ENCODE measurements around the gene ADGRF4. TPM values are rescaled to one million over a fixed set of nuclear protein-coding genes. Genes with fewer than 3 reads are reported as not detected.

ADGRF4 gene
- total and polyA plus RNA-seq, 4 donors: 0.10 to 0.48 (median 0.22) TPM

DNA sequence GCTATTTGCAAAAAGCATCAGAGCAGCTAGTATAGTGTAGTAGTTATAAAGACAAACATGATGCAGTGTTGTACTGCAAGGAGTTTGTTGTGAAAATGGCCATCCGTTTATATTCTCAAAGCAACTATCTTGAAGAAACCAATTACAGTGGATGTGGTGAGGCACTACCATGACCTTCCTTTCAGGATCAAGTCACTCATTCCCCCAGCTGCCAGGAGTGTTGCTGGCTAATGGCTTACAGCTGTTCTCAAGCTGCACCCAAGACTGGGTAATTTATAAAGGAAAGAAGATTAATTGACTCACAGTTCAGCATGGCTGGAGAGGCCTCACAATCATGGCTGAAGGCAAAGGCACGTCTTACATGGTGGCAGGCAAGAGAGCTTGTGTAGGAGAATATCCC is 29.0 kb downstream of the ADGRF4 start:
- no peak overlapping the region for H3K27ac ChIP-seq (ENCODE audit: low read depth in 1 of 2, low read length in 1 of 2)
- H3K4me3 ChIP-seq: no peak overlapping the region
- TF ChIP-seq, protein P1, sequence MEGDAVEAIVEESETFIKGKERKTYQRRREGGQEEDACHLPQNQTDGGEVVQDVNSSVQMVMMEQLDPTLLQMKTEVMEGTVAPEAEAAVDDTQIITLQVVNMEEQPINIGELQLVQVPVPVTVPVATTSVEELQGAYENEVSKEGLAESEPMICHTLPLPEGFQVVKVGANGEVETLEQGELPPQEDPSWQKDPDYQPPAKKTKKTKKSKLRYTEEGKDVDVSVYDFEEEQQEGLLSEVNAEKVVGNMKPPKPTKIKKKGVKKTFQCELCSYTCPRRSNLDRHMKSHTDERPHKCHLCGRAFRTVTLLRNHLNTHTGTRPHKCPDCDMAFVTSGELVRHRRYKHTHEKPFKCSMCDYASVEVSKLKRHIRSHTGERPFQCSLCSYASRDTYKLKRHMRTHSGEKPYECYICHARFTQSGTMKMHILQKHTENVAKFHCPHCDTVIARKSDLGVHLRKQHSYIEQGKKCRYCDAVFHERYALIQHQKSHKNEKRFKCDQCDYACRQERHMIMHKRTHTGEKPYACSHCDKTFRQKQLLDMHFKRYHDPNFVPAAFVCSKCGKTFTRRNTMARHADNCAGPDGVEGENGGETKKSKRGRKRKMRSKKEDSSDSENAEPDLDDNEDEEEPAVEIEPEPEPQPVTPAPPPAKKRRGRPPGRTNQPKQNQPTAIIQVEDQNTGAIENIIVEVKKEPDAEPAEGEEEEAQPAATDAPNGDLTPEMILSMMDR (IDR thresholded peaks at IDR 0.05; ENCODE audit: control extremely low read depth, extremely low read depth): no peak
- no peaks in the 10 kb centered on the region for H3K4me1 ChIP-seq (ENCODE audit: control insufficient read depth in 5 of 5, insufficient read depth in 5 of 5, low read length in 5 of 5)
- 53 to 61% methylated on average over 2 of the region's 2 CpGs for WGBS, 2 donors
- no peaks in the 10 kb centered on the region for H3K9me3 ChIP-seq (ENCODE audit: control insufficient read depth in 4 of 4, insufficient read depth in 3 of 4, low read length in 3 of 4)
- H3K36me3 ChIP-seq (ENCODE audit: control insufficient read depth in 4 of 4, insufficient read depth in 4 of 4, low read length in 4 of 4): no peaks in the 10 kb centered on the region
- ATAC-seq (ENCODE audit: insufficient read depth, low FRiP score) (no peak), DNase-seq (no peak)
- no peaks in the 10 kb centered on the region for H3K27me3 ChIP-seq (ENCODE audit: control insufficient read depth in 3 of 3, insufficient read depth in 3 of 3, low read length in 2 of 3)
- no peak overlapping the region for H3K9ac ChIP-seq (ENCODE audit: insufficient read depth in 1 of 2, low read length in 2 of 2)

DNA sequence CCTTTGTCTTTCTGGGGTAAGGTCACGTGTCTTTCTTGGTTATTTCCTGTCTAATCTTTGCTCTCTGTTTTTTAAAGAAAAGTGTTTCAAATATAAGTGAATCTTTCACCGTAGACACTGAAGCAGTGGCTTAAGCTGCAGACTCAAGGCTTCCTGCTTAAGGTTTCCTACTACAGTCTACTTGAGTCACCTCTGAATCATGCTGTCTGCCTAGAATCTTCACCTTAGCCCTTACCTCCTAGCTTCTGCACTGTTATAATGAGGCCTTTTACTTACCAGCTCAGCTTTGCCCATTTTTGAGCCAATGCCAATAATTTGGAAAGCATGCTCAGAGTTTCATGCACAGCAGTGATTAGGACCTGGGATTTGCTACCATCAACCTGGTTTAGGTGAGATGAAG is 30.6 kb downstream of the ADGRF4 start:
- 39 to 43% methylated on average over 2 of the region's 2 CpGs for WGBS, 2 donors
- H3K9ac ChIP-seq (ENCODE audit: insufficient read depth in 1 of 2, low read length in 2 of 2): no peak overlapping the region
- no peak for DNase-seq

DNA sequence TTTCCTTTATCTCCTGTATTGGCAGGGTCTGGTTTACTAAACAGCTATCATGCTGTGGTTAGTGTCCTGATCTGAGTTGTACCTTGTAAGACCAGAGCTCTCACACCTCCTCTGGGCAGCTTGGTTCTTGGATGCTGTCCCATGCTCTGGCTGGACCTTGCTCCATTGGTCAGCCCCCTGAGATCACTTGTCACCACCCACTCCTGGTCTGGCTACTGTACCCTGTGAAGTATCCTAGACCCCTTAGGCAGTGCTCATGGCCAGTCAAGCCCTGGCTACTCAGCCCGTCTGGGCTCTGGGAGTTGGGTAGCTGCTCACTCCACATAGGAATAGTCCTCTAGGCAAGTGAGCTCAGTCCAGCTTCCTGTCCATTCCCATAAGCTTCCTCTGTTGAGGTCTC is 31.1 kb downstream of the ADGRF4 start:
- DNase-seq (no peak), ATAC-seq (ENCODE audit: insufficient read depth, low FRiP score) (no peak)
- Histone ChIP-seq H3K9ac (ENCODE audit: insufficient read depth in 1 of 2, low read length in 2 of 2) (no peak overlapping the region), H3K4me3 (no peak overlapping the region), H3K27ac (ENCODE audit: low read depth in 1 of 2, low read length in 1 of 2) (no peak overlapping the region), H3K36me3 (ENCODE audit: control insufficient read depth in 4 of 4, insufficient read depth in 4 of 4, low read length in 4 of 4) (no peaks in the 10 kb centered on the region), H3K4me1 (ENCODE audit: control insufficient read depth in 5 of 5, insufficient read depth in 5 of 5, low read length in 5 of 5) (no peaks in the 10 kb centered on the region), H3K27me3 (ENCODE audit: control insufficient read depth in 3 of 3, insufficient read depth in 3 of 3, low read length in 2 of 3) (no peaks in the 10 kb centered on the region), H3K9me3 (ENCODE audit: control insufficient read depth in 4 of 4, insufficient read depth in 3 of 4, low read length in 3 of 4) (no peaks in the 10 kb centered on the region)
- 89 to 92% methylated on average over 1 of the region's 1 CpG for WGBS, 2 donors
- TF ChIP-seq, protein P1 (IDR thresholded peaks at IDR 0.05; ENCODE audit: control extremely low read depth, extremely low read depth): no peak

More for the DNA sequence above, 30.6 kb downstream of the ADGRF4 start:
- no peaks in the 10 kb centered on the region for H3K36me3 ChIP-seq (ENCODE audit: control insufficient read depth in 4 of 4, insufficient read depth in 4 of 4, low read length in 4 of 4)
- H3K27me3 ChIP-seq (ENCODE audit: control insufficient read depth in 3 of 3, insufficient read depth in 3 of 3, low read length in 2 of 3): no peaks in the 10 kb centered on the region
- H3K27ac ChIP-seq (ENCODE audit: low read depth in 1 of 2, low read length in 1 of 2): no peak overlapping the region
- no peaks in the 10 kb centered on the region for H3K4me1 ChIP-seq (ENCODE audit: control insufficient read depth in 5 of 5, insufficient read depth in 5 of 5, low read length in 5 of 5)
- ATAC-seq (ENCODE audit: insufficient read depth, low FRiP score): no peak
- H3K9me3 ChIP-seq (ENCODE audit: control insufficient read depth in 4 of 4, insufficient read depth in 3 of 4, low read length in 3 of 4): no peaks in the 10 kb centered on the region
- TF ChIP-seq, protein P1 (IDR thresholded peaks at IDR 0.05; ENCODE audit: control extremely low read depth, extremely low read depth): no peak
- no peak overlapping the region for H3K4me3 ChIP-seq

DNA sequence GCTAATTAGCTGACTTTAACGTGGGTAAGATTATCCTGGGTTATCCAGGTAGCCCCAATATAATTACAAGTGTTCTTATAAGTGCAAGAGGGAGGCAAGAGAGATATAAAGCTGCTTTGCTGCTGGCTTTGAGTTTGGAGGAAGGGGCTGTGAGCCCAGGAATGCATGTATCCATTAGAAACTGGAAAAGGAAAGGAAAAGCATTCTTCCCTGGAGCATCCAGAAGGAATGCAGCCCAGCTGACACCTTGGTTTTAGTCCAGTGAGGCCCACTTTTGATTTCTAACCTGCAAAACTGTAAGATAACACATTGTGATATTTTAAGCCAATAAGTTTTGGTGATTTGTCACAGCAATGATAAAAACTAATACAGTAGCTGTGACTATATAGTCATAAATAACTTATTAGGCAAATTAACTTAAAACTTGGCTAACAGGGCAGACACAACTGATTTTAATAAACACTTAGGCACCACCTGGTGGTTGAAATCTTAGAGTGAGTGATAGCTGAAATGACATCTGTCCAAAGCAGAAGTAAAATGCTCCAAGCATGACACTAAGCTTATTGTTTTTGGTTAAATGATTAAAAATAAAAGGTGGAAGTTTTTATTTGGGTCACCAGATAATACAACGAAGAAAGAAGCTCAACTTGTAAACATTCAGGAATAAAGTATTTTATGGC is 35.6 kb downstream of the ADGRF4 start:
- Histone ChIP-seq H3K27me3 (ENCODE audit: control insufficient read depth in 3 of 3, insufficient read depth in 3 of 3, low read length in 2 of 3) (no peaks in the 10 kb centered on the region), H3K36me3 (ENCODE audit: control insufficient read depth in 4 of 4, insufficient read depth in 4 of 4, low read length in 4 of 4) (no peaks in the 10 kb centered on the region), H3K4me3 (no peak overlapping the region), H3K27ac (ENCODE audit: low read depth in 1 of 2, low read length in 1 of 2) (no peak overlapping the region), H3K9me3 (ENCODE audit: control insufficient read depth in 4 of 4, insufficient read depth in 3 of 4, low read length in 3 of 4) (no peaks in the 10 kb centered on the region), H3K4me1 (ENCODE audit: control insufficient read depth in 5 of 5, insufficient read depth in 5 of 5, low read length in 5 of 5) (no peaks in the 10 kb centered on the region), H3K9ac (ENCODE audit: insufficient read depth in 1 of 2, low read length in 2 of 2) (no peak overlapping the region)
- TF ChIP-seq, protein P1 (IDR thresholded peaks at IDR 0.05; ENCODE audit: control extremely low read depth, extremely low read depth): no peak
- peak in 2 of 3 donors; percentile 4 to 18 for DNase-seq
- ATAC-seq (ENCODE audit: insufficient read depth, low FRiP score): no peak
- 41 to 45% methylated on average over 2 of the region's 2 CpGs for WGBS, 2 donors

All from lung (tissue), 12 donors.